GM12801 (cell line): ENCODE data around the gene RAPSN.

Source experiments
- TF ChIP-seq, protein P1 (sequence below): IDR thresholded peaks from one replicate; pipeline ENCODE4 v1.5.1; 2011; ENCODE audit warnings: control low read depth; ENCODE audit not compliant: insufficient read length; ENCODE audit errors: extremely low read depth

The RAPSN gene

GRCh38 chr11:47403135-47403534 is 45.8 kb downstream of the RAPSN start:
- TF ChIP-seq, protein P1, sequence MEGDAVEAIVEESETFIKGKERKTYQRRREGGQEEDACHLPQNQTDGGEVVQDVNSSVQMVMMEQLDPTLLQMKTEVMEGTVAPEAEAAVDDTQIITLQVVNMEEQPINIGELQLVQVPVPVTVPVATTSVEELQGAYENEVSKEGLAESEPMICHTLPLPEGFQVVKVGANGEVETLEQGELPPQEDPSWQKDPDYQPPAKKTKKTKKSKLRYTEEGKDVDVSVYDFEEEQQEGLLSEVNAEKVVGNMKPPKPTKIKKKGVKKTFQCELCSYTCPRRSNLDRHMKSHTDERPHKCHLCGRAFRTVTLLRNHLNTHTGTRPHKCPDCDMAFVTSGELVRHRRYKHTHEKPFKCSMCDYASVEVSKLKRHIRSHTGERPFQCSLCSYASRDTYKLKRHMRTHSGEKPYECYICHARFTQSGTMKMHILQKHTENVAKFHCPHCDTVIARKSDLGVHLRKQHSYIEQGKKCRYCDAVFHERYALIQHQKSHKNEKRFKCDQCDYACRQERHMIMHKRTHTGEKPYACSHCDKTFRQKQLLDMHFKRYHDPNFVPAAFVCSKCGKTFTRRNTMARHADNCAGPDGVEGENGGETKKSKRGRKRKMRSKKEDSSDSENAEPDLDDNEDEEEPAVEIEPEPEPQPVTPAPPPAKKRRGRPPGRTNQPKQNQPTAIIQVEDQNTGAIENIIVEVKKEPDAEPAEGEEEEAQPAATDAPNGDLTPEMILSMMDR: no peak

DNA sequence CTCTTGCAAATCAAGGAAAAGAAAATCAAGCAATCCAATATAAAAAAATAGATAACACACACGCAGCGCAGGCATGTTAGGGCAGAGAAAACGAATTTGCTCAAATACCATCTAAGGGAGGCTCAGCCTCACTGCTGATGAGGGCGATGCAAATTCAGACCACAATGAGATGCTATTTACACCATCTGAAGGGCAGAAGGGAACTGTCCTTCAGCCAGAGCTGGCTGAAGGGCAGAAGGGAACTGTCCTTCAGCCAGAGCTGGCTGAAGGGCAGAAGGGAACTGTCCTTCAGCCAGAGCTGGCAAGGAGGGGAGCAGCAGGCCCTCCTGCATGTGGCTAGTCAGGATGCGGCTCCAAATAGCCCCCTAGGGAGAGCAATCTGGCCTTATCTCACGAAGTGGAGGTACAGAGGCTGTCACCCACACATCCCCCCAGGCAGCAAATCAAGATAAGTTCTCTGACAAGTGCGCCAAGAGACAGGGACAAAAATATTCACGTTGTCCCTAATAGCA is 48.1 kb downstream of the RAPSN start:
- TF ChIP-seq, protein P1: no peak

- TF ChIP-seq, protein P1: no peak
Measured at GRCh38 chr11:47399860-47400767, 48.8 kb downstream of the RAPSN start.

- TF ChIP-seq, protein P1: no peak
Measured at GRCh38 chr11:47398551-47398950, 50.4 kb downstream of the RAPSN start.

GRCh38 chr11:47398011-47398410 is 50.9 kb downstream of the RAPSN start:
- TF ChIP-seq, protein P1: no peak

DNA sequence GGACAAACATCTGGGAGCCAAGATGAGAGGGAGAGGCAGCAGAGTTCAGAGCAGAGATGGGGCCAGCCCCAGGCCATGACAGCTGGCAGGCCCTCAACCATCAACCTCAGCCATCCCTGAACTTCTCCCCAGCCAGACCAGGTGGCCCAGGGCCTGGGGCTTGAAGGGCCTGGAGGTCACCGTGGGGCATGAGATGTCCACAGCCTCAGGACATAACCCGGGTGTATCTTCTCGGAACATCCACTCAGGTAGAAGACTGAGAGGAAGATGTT is 53.0 kb downstream of the RAPSN start:
- TF ChIP-seq, protein P1: no peak

DNA sequence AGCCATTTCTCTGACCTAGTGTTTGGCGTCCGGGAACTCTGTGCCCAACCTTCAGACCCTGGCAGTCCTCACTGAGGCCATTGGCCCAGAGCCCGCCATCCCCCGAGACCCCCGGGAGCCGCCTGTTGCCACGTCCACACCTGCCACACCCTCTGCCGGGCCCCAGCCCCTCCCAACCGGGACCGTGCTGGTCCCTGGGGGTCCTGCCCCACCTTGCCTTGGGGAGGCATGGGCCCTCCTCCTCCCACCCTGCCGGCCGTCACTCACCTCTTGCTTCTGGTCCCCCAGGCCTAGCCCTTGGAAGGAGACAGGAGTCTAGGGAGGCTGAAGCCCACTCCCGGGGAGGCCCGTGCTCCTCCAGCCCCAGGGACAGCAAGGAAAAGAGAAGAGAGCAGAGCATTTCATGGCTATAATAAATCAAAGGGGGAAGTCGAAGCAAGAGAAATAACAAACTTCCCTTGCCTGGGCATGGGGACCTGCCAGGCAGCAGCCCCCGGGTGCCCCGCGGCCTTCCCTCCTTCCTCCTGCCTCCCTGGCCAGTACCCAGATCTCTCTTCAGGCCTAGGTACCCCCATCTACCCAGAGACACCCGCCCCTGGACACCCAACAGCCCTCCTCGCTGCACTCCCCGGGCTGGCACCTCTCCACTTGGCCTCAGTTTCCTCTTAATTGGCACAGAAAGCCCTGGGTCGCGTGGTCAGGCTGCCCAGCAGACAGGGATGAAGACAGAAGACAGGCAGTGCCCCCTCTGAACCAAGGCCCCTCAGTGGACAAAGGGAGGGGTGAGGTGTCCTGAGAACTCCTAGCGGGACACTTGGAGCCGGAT is 53.5 kb downstream of the RAPSN start:
- TF ChIP-seq, protein P1: no peak
